ENCODE measurements around the gene SCEL.

SCEL gene

GRCh38 chr13:77521595-77522367, 13.7 kb upstream of the SCEL start:
- no peak for DNase-seq

DNA sequence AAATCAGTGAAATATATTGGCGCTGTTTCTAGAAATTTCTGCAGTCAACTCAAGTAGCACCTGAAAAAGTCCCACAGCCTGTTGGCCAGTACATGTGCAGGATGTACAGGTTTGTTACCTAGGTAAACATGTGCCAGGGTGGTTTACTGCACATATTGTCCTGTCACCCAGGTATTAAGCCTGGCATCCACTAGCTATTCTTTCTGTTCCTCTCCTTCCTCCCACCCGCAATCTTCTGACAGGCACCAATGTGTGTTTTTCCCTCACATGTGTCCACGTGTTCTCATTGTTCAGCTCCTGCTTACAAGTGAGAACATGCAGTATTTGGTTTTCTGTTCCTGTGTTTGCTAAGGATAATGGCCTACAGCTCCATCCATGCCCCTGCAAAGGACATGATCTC, 13.1 kb upstream of the SCEL start:
- no peak for DNase-seq

DNA sequence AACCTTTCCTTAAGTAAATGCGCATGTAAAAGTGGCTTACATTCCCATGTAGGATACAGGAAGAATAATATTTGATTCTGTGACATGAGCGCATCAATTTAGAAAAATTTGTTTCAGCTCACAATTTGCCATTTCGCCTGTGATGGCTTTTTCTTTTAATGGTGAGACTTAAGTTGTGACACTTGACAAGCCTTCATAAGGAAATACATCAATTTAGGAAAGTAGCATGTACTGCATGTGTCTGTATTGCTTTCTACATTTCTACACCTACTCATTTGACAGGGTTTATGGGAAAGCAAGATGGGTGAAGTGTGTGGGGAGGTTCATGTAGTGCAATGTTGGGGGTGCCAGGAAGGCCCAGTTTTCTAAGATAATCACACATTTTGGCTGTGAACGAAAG, 12.1 kb upstream of the SCEL start:
- DNase-seq: no peak

GRCh38 chr13:77523834-77524728, 11.4 kb upstream of the SCEL start:
- no peak for DNase-seq

- no peak for DNase-seq
Measured at GRCh38 chr13:77528414-77528813, 7.1 kb upstream of the SCEL start.

- DNase-seq: no peak
Measured at GRCh38 chr13:77528834-77529500, 6.5 kb upstream of the SCEL start.

DNA sequence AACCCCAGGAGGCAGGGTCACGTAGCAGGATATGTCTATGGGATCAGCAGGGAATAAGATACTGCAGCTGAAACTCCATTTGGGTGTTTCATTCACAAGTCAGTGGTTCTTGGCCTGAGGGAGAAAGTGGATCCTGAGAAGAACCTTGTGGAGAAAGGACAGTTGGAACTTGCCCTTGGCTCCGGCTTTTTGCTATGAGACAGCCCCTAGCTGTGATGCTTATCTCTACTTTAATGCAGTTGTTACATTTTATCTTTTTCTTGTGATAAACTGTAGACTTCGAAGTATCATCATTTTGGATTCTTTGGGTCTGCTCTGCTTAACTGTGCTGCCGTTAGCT, 6.0 kb upstream of the SCEL start:
- DNase-seq: no peak

GRCh38 chr13:77530875-77531274, 4.6 kb upstream of the SCEL start:
- no peak for DNase-seq

DNA sequence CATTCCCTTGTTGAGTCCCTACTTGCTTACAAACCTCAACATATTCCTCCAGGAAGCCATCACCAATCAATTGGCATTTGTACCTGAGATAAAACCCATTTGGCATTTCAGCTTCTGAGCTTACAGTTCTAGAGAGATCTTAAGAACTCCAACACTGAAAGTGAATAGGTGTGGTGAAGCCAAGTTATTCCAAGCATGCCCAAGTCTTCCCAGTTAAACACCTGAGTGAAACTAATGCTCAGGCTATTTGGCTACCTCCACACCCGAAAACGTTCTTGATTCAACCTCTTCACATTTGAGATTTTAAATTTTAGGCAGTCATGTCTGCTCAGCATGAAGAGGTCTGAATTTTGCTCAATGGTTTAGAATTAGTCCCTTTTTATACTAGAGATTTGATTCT, 2.5 kb upstream of the SCEL start:
- no peak for DNase-seq

- no peak for DNase-seq
Measured at GRCh38 chr13:77533875-77534788, 1.4 kb upstream of the SCEL start.

DNA sequence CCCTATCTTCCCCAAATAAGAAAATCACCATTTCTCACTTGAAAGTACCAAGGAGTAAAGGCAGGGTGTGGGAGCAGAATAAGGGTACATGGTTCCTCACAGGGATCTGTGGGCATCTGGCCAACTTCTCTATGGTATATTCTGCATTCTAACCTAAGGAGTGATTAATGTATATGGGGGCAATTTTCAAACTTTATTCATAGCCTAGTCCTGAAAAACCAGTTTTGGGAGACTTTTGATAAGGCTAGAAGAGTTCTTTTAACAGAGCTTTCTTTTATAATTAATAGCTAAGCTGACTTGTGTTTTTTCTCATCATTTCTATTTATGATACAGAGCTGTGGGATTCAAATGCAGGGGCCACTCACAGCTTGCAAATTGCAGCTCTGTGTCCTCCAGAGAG, 852 bp downstream of the SCEL start:
- DNase-seq: no peak

DNA sequence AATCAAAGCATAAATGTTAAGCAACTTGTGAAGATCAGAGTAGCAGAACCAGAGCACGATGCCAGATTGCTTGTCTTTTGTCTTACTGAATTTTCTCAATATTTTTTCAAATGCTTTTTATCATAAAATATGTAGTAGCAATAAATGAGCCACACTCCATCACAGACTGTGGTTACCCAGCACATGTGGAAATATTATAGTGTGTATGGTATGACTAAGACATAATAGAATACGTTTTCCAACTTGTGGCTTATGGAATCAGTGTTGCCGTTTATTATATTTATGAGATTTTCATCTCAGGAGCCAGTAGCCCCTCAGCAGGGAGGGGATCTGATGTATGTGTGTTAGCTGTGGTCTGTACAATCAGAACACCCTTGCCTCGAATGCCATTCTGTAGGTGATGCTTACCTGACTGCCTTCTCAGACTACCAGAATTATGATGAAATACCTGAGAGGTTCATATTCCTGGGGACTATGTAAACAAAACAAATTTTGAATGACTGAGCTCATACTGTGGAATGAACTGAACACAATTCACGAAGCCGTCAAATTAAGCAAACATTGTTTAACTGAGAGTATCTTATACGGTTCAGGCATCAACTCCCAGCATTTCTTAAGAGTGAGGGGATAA, 1.9 kb downstream of the SCEL start:
- DNase-seq: no peak

GRCh38 chr13:77543711-77544110, 8.2 kb downstream of the SCEL start:
- no peak for DNase-seq

GRCh38 chr13:77544355-77544754, 8.8 kb downstream of the SCEL start:
- DNase-seq: no peak

- no peak for DNase-seq
Measured at GRCh38 chr13:77544758-77545338, 9.3 kb downstream of the SCEL start.

DNA sequence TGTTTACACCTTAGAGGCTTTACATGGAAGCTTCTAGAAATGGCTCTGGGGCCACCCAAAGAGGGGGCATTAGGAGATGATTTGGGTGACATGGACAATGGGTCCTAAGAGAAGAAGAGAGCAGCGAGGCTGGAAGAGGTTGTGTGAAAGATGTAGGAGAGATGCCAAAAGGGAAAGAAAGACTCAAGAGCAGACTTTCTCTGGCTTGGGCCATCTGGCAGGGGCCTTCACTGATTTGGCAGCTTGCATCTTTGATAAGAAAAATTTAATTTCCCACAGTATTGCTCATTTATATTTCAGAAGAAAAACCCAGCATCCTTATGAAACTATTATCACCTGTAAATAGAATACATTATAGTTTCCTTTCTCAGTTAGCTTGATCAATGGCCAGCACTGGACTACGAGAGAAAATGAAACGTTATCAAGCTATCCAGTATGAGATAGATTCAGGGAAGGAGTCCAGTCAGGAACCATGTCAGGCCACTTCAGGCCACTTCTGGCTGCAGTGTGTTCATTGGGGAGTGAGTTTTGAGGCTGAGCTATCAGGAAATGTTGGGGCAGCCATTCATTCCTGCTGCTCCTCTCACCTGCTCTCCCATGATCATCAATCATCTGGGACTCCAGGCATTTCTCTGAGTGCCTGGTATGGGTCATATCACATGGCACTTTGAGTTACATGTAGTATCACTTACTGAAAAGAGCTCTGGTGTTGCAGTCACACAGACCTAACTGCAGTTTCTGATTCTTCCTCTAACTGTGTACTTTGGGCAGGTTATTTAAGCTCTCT, 10.3 kb downstream of the SCEL start:
- no peak for DNase-seq

DNA sequence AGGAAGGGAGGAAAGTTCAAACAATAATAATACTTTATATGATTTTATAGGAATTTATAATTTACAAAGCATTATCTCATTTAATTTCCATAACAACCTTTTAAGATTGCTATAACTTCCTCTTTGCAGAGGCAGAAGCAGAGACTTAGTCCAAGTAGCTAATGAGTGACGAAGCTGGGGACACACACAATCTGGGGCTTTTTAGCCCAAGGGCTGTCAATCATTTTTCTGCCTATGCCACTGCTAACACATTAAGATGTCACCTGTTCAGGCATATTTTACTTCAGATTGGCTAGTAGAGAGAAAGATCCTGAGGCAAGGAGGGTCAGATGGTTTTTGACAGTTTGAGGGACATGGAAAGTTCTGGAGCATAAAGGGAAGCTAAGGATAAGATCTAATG, 12.6 kb downstream of the SCEL start:
- no peak for DNase-seq

DNA sequence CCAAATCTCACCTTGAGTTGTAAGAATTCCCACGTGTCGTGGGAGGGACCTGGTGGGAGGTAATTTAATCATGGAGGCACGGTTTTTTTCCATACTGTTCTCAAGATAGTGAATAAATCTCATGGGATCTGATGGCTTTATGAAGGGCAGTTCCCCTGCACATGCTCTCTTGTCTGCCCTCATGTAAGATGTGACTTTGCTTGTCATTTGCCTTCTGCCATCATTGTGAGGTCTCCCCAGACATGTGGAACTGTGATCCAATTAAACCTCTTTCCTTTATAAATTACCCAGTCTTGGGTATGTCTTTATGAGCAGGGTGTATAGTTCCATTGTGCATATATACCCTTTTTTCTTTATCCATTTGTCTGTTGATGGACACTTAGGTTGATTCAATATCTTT, 13.1 kb downstream of the SCEL start:
- DNase-seq: no peak

- DNase-seq: no peak
Measured at GRCh38 chr13:77554069-77554468, 18.6 kb downstream of the SCEL start.

GRCh38 chr13:77555246-77555645, 19.7 kb downstream of the SCEL start:
- no peak for DNase-seq

DNA sequence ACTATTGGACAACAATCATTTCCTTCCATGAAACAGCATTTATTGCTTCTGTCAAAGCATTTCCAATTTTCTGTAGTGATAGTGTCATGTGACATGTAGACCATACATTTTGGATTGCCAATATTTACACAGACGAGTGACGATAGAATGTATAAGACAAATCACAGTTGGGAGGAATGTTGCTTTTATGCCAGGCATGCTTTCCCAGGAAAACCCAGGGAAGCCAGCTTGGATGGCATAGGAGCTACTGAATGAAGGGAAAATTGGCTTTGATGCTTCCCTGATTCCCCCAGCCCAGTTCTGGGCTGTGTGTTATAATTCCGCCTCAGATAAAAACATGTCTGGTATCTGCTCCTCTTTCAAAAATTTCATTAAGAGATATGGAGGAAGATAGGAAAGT, 22.5 kb downstream of the SCEL start:
- no peak for DNase-seq

Measured in NCI-H2107 (cell line).